Measurements from ENCODE around the gene RND2.

Gene RND2

GRCh38 chr17:43079641-43080302, 54.7 kb downstream of the RND2 start:
- DNase-seq (ENCODE audit: low spot score), result no peak

Data from globus pallidus (tissue), 1 donor.